Left renal pelvis (tissue), 4 donors: ENCODE measurements around the gene PTTG1. TPM values are rescaled to one million over a fixed set of nuclear protein-coding genes. Genes with fewer than 3 reads are reported as not detected.

Experiments
- DNase-seq, 4 donors: peaks; one replicate each; pipeline ENCODE4 v3.0.0-alpha.2; 2013; ENCODE audit warnings: low read depth in 4 of 4, low spot score in 3 of 4
- polyA plus RNA-seq, 4 donors: library from polyadenylated mRNA; unstranded; fragments of 120-200 nt; gene quantifications; one replicate each; pipeline ENCODE4 v1.2.1, GENCODE V29; 2013; ENCODE audit not compliant: insufficient read length in 4 of 4

PTTG1 gene
- polyA plus RNA-seq, 4 donors, result 58.6 to 78.9 (median 71.6) TPM

- DNase-seq, result no peak
Observed at GRCh38 chr5:160468363-160468975, 46.8 kb downstream of the PTTG1 start.

- DNase-seq, result no peak
Observed at GRCh38 chr5:160469156-160470144, 47.8 kb downstream of the PTTG1 start.

GRCh38 chr5:160470437-160471361, 49.0 kb downstream of the PTTG1 start:
- no peak for DNase-seq

- DNase-seq, result no peak
Observed at GRCh38 chr5:160471761-160472160, 50.1 kb downstream of the PTTG1 start.

GRCh38 chr5:160472482-160472881, 50.8 kb downstream of the PTTG1 start:
- DNase-seq, result no peak

GRCh38 chr5:160473681-160474080, 52.0 kb downstream of the PTTG1 start:
- DNase-seq, result no peak

GRCh38 chr5:160474084-160474483, 52.4 kb downstream of the PTTG1 start:
- no peak for DNase-seq

- DNase-seq, result no peak
Observed at GRCh38 chr5:160475864-160476438, 54.3 kb downstream of the PTTG1 start.

- DNase-seq, result no peak
Observed at GRCh38 chr5:160477266-160477970, 55.8 kb downstream of the PTTG1 start.

- DNase-seq, result no peak
Observed at GRCh38 chr5:160478163-160478562, 56.5 kb downstream of the PTTG1 start.

Other genes with a start within 250 kb of the PTTG1 start
- gene FABP6, start 192.3 kb upstream of the PTTG1 start, polyA plus RNA-seq, result under 1 TPM in 1 of 4 donors, not detected in 3; 0.30 TPM
- gene CCNJL, start 109.3 kb upstream of the PTTG1 start, polyA plus RNA-seq, result 1 to 10 TPM; 6.5 to 9.2 (median 8.7) TPM
- 10 to 100 TPM in 1 of 4 donors, 1 to 10 TPM in 3; 1.5 to 27.0 (median 2.4) TPM for gene C1QTNF2, start 51.2 kb upstream of the PTTG1 start, polyA plus RNA-seq
- 10 to 100 TPM; 14.3 to 16.1 (median 15.7) TPM for gene FAM200C, start 21.8 kb upstream of the PTTG1 start, polyA plus RNA-seq
- gene SLU7, start 2.8 kb upstream of the PTTG1 start, polyA plus RNA-seq, result 10 to 100 TPM; 44.8 to 69.2 (median 65.6) TPM